Nephron progenitor cell (in vitro differentiated cells): Measurements from ENCODE around the gene NLRP4.

Experiments
- DNase-seq: peaks from one replicate; pipeline ENCODE4 v3.0.0; 2021
- H3K27ac Mint-ChIP-seq: 2 replicates; pipeline ENCODE4 v1.8.0; 2021; ENCODE audit warnings: mild to moderate bottlenecking, moderate library complexity, mixed read lengths
- H3K27me3 Mint-ChIP-seq: 2 replicates; pipeline ENCODE4 v1.8.0; 2021; ENCODE audit warnings: mild to moderate bottlenecking, low read depth, mixed read lengths; ENCODE audit not compliant: poor library complexity
- H3K36me3 Mint-ChIP-seq: 2 replicates; pipeline ENCODE4 v1.8.0; 2021; ENCODE audit warnings: low read depth, mixed read lengths
- H3K4me1 Mint-ChIP-seq: 2 replicates; pipeline ENCODE4 v1.8.0; 2021; ENCODE audit warnings: mixed read lengths
- H3K4me3 Mint-ChIP-seq: 2 replicates; pipeline ENCODE4 v1.8.0; 2021; ENCODE audit warnings: mild to moderate bottlenecking, moderate library complexity, mixed read lengths
- H3K9me3 Mint-ChIP-seq: 2 replicates; pipeline ENCODE4 v1.8.0; 2021; ENCODE audit warnings: mild to moderate bottlenecking, moderate library complexity, mixed read lengths
- CTCF ChIP-seq: fragments of 200-600 bp; sonication (generic); IDR thresholded peaks from 2 replicates; pipeline ENCODE4 v1.5.0; 2021; ENCODE audit warnings: antibody characterized with exemption

NLRP4 gene, protein sequence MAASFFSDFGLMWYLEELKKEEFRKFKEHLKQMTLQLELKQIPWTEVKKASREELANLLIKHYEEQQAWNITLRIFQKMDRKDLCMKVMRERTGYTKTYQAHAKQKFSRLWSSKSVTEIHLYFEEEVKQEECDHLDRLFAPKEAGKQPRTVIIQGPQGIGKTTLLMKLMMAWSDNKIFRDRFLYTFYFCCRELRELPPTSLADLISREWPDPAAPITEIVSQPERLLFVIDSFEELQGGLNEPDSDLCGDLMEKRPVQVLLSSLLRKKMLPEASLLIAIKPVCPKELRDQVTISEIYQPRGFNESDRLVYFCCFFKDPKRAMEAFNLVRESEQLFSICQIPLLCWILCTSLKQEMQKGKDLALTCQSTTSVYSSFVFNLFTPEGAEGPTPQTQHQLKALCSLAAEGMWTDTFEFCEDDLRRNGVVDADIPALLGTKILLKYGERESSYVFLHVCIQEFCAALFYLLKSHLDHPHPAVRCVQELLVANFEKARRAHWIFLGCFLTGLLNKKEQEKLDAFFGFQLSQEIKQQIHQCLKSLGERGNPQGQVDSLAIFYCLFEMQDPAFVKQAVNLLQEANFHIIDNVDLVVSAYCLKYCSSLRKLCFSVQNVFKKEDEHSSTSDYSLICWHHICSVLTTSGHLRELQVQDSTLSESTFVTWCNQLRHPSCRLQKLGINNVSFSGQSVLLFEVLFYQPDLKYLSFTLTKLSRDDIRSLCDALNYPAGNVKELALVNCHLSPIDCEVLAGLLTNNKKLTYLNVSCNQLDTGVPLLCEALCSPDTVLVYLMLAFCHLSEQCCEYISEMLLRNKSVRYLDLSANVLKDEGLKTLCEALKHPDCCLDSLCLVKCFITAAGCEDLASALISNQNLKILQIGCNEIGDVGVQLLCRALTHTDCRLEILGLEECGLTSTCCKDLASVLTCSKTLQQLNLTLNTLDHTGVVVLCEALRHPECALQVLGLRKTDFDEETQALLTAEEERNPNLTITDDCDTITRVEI

GRCh38 chr19:55836340-55836739, at the start of gene NLRP4:
TSS of gene NLRP4 (plus strand) at chr19:55836540. CDS start at chr19:55852081, 15,541 bp downstream.
- Mint-ChIP-seq H3K4me1 (no peaks in the 10 kb centered on the region), H3K9me3 (peaks cover 71% of the 10 kb centered on the region), H3K27me3 (no peaks in the 10 kb centered on the region), H3K4me3 (no peak within 1 kb of the TSS), H3K27ac (no peak within 1 kb of the TSS), H3K36me3 (no peaks in the 10 kb centered on the region)
- no peak for TF ChIP-seq CTCF
- DNase-seq: no peak

- no peak for TF ChIP-seq CTCF
- no peak for DNase-seq
- H3K4me1 Mint-ChIP-seq: no peaks in the 10 kb centered on the region
- peaks cover 10% of the 10 kb centered on the region for H3K27me3 Mint-ChIP-seq
- peaks cover 87% of the 10 kb centered on the region for H3K9me3 Mint-ChIP-seq
- no peaks in the 10 kb centered on the region for H3K36me3 Mint-ChIP-seq
- no peak overlapping the region for H3K27ac Mint-ChIP-seq
- H3K4me3 Mint-ChIP-seq: no peak overlapping the region
Observed at GRCh38 chr19:55795021-55795420, 41.3 kb upstream of the NLRP4 start.

- Mint-ChIP-seq H3K4me1 (no peaks in the 10 kb centered on the region), H3K9me3 (peaks cover 91% of the 10 kb centered on the region), H3K4me3 (no peak overlapping the region), H3K36me3 (no peaks in the 10 kb centered on the region), H3K27me3 (peaks cover 8% of the 10 kb centered on the region), H3K27ac (no peak overlapping the region)
- no peak for DNase-seq
- no peak for TF ChIP-seq CTCF
Observed at GRCh38 chr19:55801416-55801815, 34.9 kb upstream of the NLRP4 start.

DNA sequence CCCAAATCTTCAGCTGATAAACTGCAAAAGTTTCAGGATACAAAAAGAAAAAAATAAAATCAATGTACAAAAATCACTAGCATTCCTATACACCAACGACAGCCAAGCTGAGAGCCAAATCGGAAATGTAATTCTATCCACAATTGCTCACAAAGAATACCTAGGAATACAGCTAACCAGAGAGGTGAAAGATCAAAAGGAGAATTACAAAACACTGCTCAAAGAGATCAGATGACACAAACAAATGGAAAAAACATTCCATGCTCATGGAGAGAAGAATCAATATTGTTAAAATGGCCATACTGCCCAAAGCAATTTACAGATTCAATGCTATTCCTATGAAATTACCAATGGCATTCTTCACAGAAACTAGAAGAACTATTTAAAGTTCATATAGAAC, 34.1 kb upstream of the NLRP4 start:
- no peak overlapping the region for H3K27ac Mint-ChIP-seq
- H3K9me3 Mint-ChIP-seq: peaks cover 91% of the 10 kb centered on the region
- TF ChIP-seq CTCF: no peak
- H3K4me1 Mint-ChIP-seq: no peaks in the 10 kb centered on the region
- no peaks in the 10 kb centered on the region for H3K36me3 Mint-ChIP-seq
- DNase-seq: no peak
- H3K4me3 Mint-ChIP-seq: no peak overlapping the region
- H3K27me3 Mint-ChIP-seq: peaks cover 6% of the 10 kb centered on the region

- Mint-ChIP-seq H3K27ac (no peak overlapping the region), H3K4me3 (no peak overlapping the region), H3K36me3 (no peaks in the 10 kb centered on the region), H3K4me1 (no peaks in the 10 kb centered on the region), H3K27me3 (no peaks in the 10 kb centered on the region), H3K9me3 (peaks cover 89% of the 10 kb centered on the region)
- peak; percentile 8 for DNase-seq
- TF ChIP-seq CTCF: peak; percentile 9
Observed at GRCh38 chr19:55809381-55810058, 26.8 kb upstream of the NLRP4 start.
